Measurements from ENCODE around the gene MTA3.
"Not testable (repeated sequence)": the region's sequence is repeated elsewhere in the genome, so short reads cannot be mapped to it uniquely, and the experiment has no call there.

MTA3 gene

GRCh38 chr2:42602218-42602875, 33.9 kb downstream of the MTA3 start:
- H3K36me3 ChIP-seq: no peaks in the 10 kb centered on the region
- H3K27me3 ChIP-seq: no peaks in the 10 kb centered on the region
- H3K4me3 ChIP-seq (ENCODE audit: low read depth in 1 of 2, low read length in 1 of 2): no peak overlapping the region
- H3K4me1 ChIP-seq (ENCODE audit: control insufficient read depth in 1 of 2, insufficient read depth in 1 of 2, low read depth in 1 of 2, low read length in 1 of 2): no peaks in the 10 kb centered on the region
- no peak overlapping the region for H3K27ac ChIP-seq
- no peaks in the 10 kb centered on the region for H3K9me3 ChIP-seq
- TF ChIP-seq, protein P1, sequence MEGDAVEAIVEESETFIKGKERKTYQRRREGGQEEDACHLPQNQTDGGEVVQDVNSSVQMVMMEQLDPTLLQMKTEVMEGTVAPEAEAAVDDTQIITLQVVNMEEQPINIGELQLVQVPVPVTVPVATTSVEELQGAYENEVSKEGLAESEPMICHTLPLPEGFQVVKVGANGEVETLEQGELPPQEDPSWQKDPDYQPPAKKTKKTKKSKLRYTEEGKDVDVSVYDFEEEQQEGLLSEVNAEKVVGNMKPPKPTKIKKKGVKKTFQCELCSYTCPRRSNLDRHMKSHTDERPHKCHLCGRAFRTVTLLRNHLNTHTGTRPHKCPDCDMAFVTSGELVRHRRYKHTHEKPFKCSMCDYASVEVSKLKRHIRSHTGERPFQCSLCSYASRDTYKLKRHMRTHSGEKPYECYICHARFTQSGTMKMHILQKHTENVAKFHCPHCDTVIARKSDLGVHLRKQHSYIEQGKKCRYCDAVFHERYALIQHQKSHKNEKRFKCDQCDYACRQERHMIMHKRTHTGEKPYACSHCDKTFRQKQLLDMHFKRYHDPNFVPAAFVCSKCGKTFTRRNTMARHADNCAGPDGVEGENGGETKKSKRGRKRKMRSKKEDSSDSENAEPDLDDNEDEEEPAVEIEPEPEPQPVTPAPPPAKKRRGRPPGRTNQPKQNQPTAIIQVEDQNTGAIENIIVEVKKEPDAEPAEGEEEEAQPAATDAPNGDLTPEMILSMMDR (IDR thresholded peaks at IDR 0.05): no peak

DNA sequence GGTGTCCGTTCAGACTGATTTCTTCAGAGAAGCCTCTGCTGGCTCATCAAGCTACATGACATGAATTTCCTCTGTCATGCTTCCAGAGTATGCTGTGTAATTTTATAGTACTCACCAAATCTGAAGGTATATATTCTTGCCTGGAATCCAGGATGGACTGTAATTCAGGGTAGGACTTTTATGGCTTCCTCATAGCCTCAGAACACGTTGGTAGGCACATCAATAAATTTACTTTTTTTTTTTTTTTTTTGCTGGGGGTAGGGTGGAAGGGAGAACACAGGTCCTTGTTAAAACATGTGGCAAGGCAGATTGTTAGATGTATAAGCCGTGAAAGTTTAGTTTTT, 34.4 kb downstream of the MTA3 start:
- no peak overlapping the region for H3K4me3 ChIP-seq (ENCODE audit: low read depth in 1 of 2, low read length in 1 of 2)
- no peaks in the 10 kb centered on the region for H3K27me3 ChIP-seq
- H3K4me1 ChIP-seq (ENCODE audit: control insufficient read depth in 1 of 2, insufficient read depth in 1 of 2, low read depth in 1 of 2, low read length in 1 of 2): no peaks in the 10 kb centered on the region
- no peaks in the 10 kb centered on the region for H3K36me3 ChIP-seq
- H3K27ac ChIP-seq: no peak overlapping the region
- H3K9me3 ChIP-seq: no peaks in the 10 kb centered on the region
- TF ChIP-seq, protein P1 (IDR thresholded peaks at IDR 0.05): no peak

DNA sequence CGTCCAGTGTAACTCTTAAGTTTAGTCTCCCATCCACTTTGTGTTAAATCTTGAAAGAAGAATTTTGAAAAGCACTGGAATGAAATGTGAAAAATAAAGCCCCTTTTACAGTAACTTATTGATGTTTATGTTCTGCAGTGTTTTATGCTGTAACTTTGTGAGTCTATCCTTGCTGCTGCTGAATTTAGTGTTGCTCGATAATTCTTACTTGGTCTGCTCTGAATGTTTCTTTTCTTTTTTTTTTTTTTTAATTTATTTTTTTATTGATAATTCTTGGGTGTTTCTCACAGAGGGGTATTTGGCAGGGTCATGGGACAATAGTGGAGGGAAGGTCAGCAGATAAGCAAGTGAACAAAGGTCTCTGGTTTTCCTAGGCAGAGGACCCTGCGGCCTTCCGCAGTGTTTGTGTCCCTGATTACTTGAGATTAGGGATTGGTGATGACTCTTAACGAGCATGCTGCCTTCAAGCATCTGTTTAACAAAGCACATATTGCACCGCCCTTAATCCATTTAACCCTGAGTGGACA, 36.0 kb downstream of the MTA3 start:
- H3K27me3 ChIP-seq; H3K9me3 ChIP-seq; H3K4me1 ChIP-seq (ENCODE audit: control insufficient read depth in 1 of 2, insufficient read depth in 1 of 2, low read depth in 1 of 2, low read length in 1 of 2); H3K27ac ChIP-seq; H3K4me3 ChIP-seq (ENCODE audit: low read depth in 1 of 2, low read length in 1 of 2); H3K36me3 ChIP-seq: not testable (repeated sequence)

DNA sequence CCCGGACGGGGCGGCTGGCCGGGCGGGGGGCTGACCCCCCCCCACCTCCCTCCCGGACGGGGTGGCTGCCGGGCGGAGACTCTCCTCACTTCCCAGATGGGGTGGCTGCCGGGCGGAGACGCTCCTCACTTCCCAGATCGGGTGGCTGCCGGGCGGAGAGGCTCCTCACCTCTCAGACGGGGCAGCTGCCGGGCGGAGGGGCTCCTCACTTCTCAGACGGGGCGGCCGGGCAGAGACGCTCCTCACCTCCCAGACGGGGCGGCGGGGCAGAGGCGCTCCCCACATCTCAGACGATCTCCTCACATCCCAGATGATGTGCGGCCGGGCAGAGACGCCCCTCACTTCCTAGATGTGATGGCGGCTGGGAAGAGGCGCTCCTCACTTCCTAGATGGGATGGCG, 37.7 kb downstream of the MTA3 start:
- H3K27ac ChIP-seq; H3K4me1 ChIP-seq (ENCODE audit: control insufficient read depth in 1 of 2, insufficient read depth in 1 of 2, low read depth in 1 of 2, low read length in 1 of 2); H3K4me3 ChIP-seq (ENCODE audit: low read depth in 1 of 2, low read length in 1 of 2); H3K9me3 ChIP-seq; H3K27me3 ChIP-seq; H3K36me3 ChIP-seq: not testable (repeated sequence)

GRCh38 chr2:42607101-42607637, 38.7 kb downstream of the MTA3 start:
- no peaks in the 10 kb centered on the region for H3K4me1 ChIP-seq (ENCODE audit: control insufficient read depth in 1 of 2, insufficient read depth in 1 of 2, low read depth in 1 of 2, low read length in 1 of 2)
- no peak overlapping the region for H3K27ac ChIP-seq
- no peaks in the 10 kb centered on the region for H3K27me3 ChIP-seq
- H3K9me3 ChIP-seq: no peaks in the 10 kb centered on the region
- H3K36me3 ChIP-seq: no peaks in the 10 kb centered on the region
- H3K4me3 ChIP-seq (ENCODE audit: low read depth in 1 of 2, low read length in 1 of 2): no peak overlapping the region
- TF ChIP-seq, protein P1 (IDR thresholded peaks at IDR 0.05): no peak

DNA sequence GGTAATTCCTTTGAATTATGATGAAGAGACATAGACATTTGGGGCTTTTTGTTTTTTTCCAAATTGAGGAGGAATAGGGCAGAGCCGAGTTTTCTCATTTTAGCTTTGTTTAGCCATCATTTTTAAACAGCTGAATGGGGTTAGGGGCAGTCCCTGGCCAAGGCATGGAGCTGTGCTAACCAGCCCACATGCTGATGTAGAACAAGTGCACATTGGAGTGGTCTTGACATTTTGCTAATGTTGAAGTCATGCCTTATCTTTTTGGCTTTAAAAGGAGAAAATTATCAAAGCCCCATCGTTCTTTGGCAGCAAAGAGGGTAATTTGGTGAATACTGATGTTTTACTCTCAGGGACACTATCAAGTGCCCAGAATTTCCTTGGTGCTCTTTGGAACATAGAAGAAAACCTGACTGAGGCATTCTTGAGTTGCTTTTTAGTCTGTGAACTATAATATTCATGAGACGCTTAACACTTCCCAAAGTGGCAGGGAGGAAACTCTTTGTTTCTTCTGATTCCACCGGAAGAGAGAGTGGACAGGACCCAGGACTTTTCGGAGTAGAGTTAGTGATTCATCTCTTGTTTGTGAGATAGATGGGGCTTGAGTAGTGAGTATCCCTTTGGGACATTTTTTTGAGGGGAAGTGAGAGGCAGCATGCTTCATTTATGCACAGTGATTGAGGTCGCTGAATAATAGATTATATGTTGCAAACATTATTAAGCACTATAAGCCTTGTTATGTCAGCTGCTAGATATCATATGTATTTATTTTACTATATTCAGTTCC, 45.0 kb downstream of the MTA3 start:
- Histone ChIP-seq H3K27me3 (no peaks in the 10 kb centered on the region), H3K9me3 (no peaks in the 10 kb centered on the region), H3K4me1 (ENCODE audit: control insufficient read depth in 1 of 2, insufficient read depth in 1 of 2, low read depth in 1 of 2, low read length in 1 of 2) (no peaks in the 10 kb centered on the region), H3K27ac (no peak overlapping the region), H3K4me3 (ENCODE audit: low read depth in 1 of 2, low read length in 1 of 2) (no peak overlapping the region), H3K36me3 (no peaks in the 10 kb centered on the region)
- TF ChIP-seq, protein P1 (IDR thresholded peaks at IDR 0.05): no peak
